Activated T-helper 1 cell treated with anti-CD3 and anti-CD28 coated beads, Interleukin-12 subunit alpha, Interleukin-12 subunit beta, Interleukin-2, Interleukin-4 antibody, amounts not matched to agents 30 ng/mL and 10 ng/mL and 1 ng/mL, durations not matched to agents 14 hours and 24 hours and 36 hours (primary cell): ENCODE data around the gene C13orf42. TPM values are rescaled to one million over a fixed set of nuclear protein-coding genes. Genes with fewer than 3 reads are reported as not detected.

Experiments
- DNase-seq: peaks from one replicate; pipeline ENCODE4 v3.0.0; 2021; ENCODE audit warnings: low spot score
- H3K27ac Mint-ChIP-seq: one replicate; pipeline ENCODE4 v1.8.0; 2021; ENCODE audit warnings: mild to moderate bottlenecking, mixed read lengths
- H3K27me3 Mint-ChIP-seq: one replicate; pipeline ENCODE4 v1.8.0; 2022; ENCODE audit warnings: mild to moderate bottlenecking, moderate library complexity, mixed read lengths; ENCODE audit not compliant: insufficient read depth
- H3K36me3 Mint-ChIP-seq: one replicate; pipeline ENCODE4 v1.8.0; 2021; ENCODE audit warnings: low read depth, mixed read lengths
- H3K4me1 Mint-ChIP-seq: one replicate; pipeline ENCODE4 v1.8.0; 2021; ENCODE audit warnings: low read depth, mixed read lengths
- H3K4me3 Mint-ChIP-seq: one replicate; pipeline ENCODE4 v1.8.0; 2021; ENCODE audit warnings: mild to moderate bottlenecking, moderate library complexity, mixed read lengths
- H3K9me3 Mint-ChIP-seq: one replicate; pipeline ENCODE4 v1.8.0; 2021; ENCODE audit warnings: mixed read lengths
- intact Hi-C: fragments of 100-400 bp; cut with micrococcal nuclease; formaldehyde crosslinking; loops from one replicate; pipeline ENCODE4 v1.15.1; 2024
- total RNA-seq: library from RNA; stranded (reverse); gene quantifications from 2 replicates; pipeline ENCODE4 v1.2.3, GENCODE V29; 2022

C13orf42 gene
- total RNA-seq, 1 donor from 2014 or later: not detected

GRCh38 chr13:51068501-51068900 lies 42.6 kb downstream of the C13orf42 start:
- intact Hi-C loops: loop anchor here (10.0 kb wide), 1 partner anchor 1414 kb away; no protein-coding TSS in a partner anchor
- H3K4me1 Mint-ChIP-seq: peaks cover 14% of the 10 kb centered on the region
- DNase-seq: no peak
- H3K27me3 Mint-ChIP-seq: peaks cover 10% of the 10 kb centered on the region
- no peaks in the 10 kb centered on the region for H3K9me3 Mint-ChIP-seq
- H3K4me3 Mint-ChIP-seq: no peak overlapping the region
- H3K27ac Mint-ChIP-seq: no peak overlapping the region
- H3K36me3 Mint-ChIP-seq: no peaks in the 10 kb centered on the region

GRCh38 chr13:51067706-51068105 lies 43.4 kb downstream of the C13orf42 start:
- no peak for DNase-seq
- H3K27me3 Mint-ChIP-seq: peaks cover 15% of the 10 kb centered on the region
- no peaks in the 10 kb centered on the region for H3K36me3 Mint-ChIP-seq
- intact Hi-C loops: loop anchor here (10.0 kb wide), 1 partner anchor 1413 kb away; no protein-coding TSS in a partner anchor
- no peaks in the 10 kb centered on the region for H3K9me3 Mint-ChIP-seq
- no peak overlapping the region for H3K4me3 Mint-ChIP-seq
- H3K4me1 Mint-ChIP-seq: peaks cover 14% of the 10 kb centered on the region
- H3K27ac Mint-ChIP-seq: no peak overlapping the region

DNA sequence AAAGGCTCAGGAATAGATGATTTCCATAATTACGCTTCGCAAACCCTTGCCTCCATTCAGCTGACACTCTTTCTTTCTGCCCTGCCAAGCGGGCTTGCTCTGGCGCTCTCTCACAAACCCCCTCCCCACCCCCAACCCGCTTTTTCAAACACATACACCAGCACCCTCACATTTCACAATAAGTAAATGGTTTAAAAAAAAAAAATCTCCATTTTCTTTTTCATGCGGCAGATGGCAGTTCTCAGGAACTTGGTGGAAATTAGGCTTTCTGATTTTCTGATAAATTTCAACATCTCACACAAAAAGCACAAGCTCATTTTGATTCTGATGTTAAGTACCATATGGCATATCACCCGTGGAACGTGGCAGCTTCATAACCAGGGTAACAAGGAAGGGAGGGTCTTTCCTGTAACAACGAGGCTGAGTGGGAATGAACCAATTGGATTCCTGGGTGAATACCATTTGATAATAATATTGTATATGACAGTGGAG lies 43.8 kb downstream of the C13orf42 start:
- H3K27ac Mint-ChIP-seq: no peak overlapping the region
- H3K27me3 Mint-ChIP-seq: peaks cover 15% of the 10 kb centered on the region
- peaks cover 14% of the 10 kb centered on the region for H3K4me1 Mint-ChIP-seq
- H3K4me3 Mint-ChIP-seq: no peak overlapping the region
- H3K36me3 Mint-ChIP-seq: no peaks in the 10 kb centered on the region
- no peak for DNase-seq
- H3K9me3 Mint-ChIP-seq: no peaks in the 10 kb centered on the region
- intact Hi-C loops: loop anchor here (10.0 kb wide), 1 partner anchor 1412 kb away; no protein-coding TSS in a partner anchor

- peaks cover 15% of the 10 kb centered on the region for H3K27me3 Mint-ChIP-seq
- DNase-seq: no peak
- H3K4me1 Mint-ChIP-seq: peaks cover 14% of the 10 kb centered on the region
- no peaks in the 10 kb centered on the region for H3K36me3 Mint-ChIP-seq
- no peak overlapping the region for H3K4me3 Mint-ChIP-seq
- no peaks in the 10 kb centered on the region for H3K9me3 Mint-ChIP-seq
- no peak overlapping the region for H3K27ac Mint-ChIP-seq
- intact Hi-C loops: loop anchor here (10.0 kb wide), 1 partner anchor 1411 kb away; no protein-coding TSS in a partner anchor
Measured at GRCh38 chr13:51066091-51066831, 44.8 kb downstream of the C13orf42 start.

DNA sequence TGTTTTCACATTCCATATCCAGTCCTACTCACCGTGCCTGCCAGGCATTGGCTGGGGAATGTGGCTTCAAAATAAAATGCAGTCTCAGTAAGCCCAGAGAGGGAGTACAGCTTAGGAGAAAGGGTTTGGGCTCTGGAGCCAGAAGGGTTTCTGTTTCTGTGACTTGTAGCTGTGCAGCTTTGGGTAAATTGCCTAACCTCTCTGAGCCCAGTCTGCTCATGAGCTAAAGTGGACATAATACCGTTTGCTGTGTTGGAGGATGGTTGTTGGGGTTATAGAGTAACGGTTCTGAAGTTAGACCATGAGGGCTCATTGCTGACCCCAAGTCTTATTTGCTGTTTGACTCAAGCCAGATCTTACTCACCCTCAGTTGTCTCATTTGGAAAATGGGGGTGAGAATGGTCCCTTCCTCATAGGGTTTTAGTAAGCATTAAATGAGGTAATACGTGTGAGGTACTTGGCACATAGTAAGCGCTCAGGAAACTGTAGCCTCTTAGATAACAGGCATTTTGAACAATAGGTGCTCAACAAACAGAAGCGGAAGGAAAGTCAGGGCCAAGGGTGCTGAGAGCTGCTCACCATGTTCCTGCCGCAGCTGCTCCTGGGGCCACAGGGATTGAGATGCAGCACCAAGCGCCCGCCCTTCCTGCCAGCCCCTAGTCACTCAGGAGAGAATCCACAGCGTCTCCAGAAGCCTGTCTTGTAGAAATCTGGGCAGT lies 45.5 kb downstream of the C13orf42 start:
- Mint-ChIP-seq H3K4me3 (no peak overlapping the region), H3K4me1 (peaks cover 14% of the 10 kb centered on the region), H3K9me3 (no peaks in the 10 kb centered on the region), H3K27ac (no peak overlapping the region), H3K27me3 (peaks cover 15% of the 10 kb centered on the region), H3K36me3 (no peaks in the 10 kb centered on the region)
- intact Hi-C loops: loop anchor here (10.0 kb wide), 1 partner anchor 1411 kb away; no protein-coding TSS in a partner anchor
- DNase-seq: no peak

- Mint-ChIP-seq H3K4me3 (no peak overlapping the region), H3K27me3 (peaks cover 15% of the 10 kb centered on the region), H3K27ac (no peak overlapping the region), H3K4me1 (peaks cover 6% of the 10 kb centered on the region), H3K36me3 (no peaks in the 10 kb centered on the region), H3K9me3 (no peaks in the 10 kb centered on the region)
- DNase-seq: no peak
- intact Hi-C loops: loop anchor here (10.0 kb wide), 1 partner anchor 1410 kb away; no protein-coding TSS in a partner anchor
Measured at GRCh38 chr13:51064753-51065152, 46.3 kb downstream of the C13orf42 start.

GRCh38 chr13:51063909-51064308 lies 47.2 kb downstream of the C13orf42 start:
- no peaks in the 10 kb centered on the region for H3K9me3 Mint-ChIP-seq
- peaks cover 6% of the 10 kb centered on the region for H3K4me1 Mint-ChIP-seq
- H3K4me3 Mint-ChIP-seq: no peak overlapping the region
- intact Hi-C loops: loop anchor here (10.0 kb wide), 1 partner anchor 1409 kb away; no protein-coding TSS in a partner anchor
- H3K27me3 Mint-ChIP-seq: peaks cover 19% of the 10 kb centered on the region
- H3K27ac Mint-ChIP-seq: no peak overlapping the region
- no peaks in the 10 kb centered on the region for H3K36me3 Mint-ChIP-seq
- DNase-seq: no peak

DNA sequence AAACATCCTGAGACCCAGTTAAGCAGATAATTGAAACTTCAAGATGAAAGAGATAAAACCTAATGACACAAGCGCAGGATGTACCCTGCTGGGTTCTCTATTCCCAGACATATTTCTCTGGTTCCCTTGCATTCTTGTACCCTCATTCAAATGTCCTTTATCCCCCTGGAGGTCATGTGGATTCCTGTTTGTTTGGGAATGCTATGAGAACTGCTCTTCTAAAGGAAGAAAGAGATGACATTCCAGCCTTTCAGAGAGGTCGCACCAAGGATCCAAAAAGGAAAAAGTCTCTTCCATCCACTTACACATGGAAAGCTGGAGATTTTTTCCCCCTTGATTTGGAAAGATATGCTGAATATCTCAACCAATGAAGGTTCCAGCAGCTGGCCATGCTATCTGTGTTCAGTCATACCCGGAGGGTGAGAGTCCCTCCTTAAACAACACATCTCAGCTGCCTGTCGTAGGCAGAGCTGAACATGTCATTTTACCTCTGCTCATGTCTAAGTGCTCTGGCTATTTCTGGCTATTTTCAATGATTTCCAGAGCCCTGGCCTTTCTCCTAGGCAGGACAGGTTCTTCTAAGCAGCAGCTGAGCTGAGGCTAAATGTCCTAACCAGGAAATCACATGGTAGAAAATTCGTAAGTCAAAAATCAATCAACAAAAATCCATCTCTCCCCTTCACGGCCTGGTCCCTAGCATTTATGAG lies 52.5 kb downstream of the C13orf42 start:
- Mint-ChIP-seq H3K4me3 (no peak overlapping the region), H3K9me3 (no peaks in the 10 kb centered on the region), H3K4me1 (no peaks in the 10 kb centered on the region), H3K27ac (no peak overlapping the region), H3K27me3 (peaks cover 16% of the 10 kb centered on the region), H3K36me3 (no peaks in the 10 kb centered on the region)
- no peak for DNase-seq
- intact Hi-C loops: no loop called here

GRCh38 chr13:51057906-51058305 lies 53.2 kb downstream of the C13orf42 start:
- H3K9me3 Mint-ChIP-seq: no peaks in the 10 kb centered on the region
- H3K36me3 Mint-ChIP-seq: no peaks in the 10 kb centered on the region
- no peak overlapping the region for H3K27ac Mint-ChIP-seq
- peaks cover 12% of the 10 kb centered on the region for H3K27me3 Mint-ChIP-seq
- intact Hi-C loops: no loop called here
- DNase-seq: no peak
- H3K4me1 Mint-ChIP-seq: no peaks in the 10 kb centered on the region
- H3K4me3 Mint-ChIP-seq: no peak overlapping the region

- intact Hi-C loops: no loop called here
- H3K9me3 Mint-ChIP-seq: no peaks in the 10 kb centered on the region
- no peak overlapping the region for H3K27ac Mint-ChIP-seq
- DNase-seq: no peak
- peaks cover 15% of the 10 kb centered on the region for H3K27me3 Mint-ChIP-seq
- no peaks in the 10 kb centered on the region for H3K4me1 Mint-ChIP-seq
- H3K36me3 Mint-ChIP-seq: no peaks in the 10 kb centered on the region
- H3K4me3 Mint-ChIP-seq: no peak overlapping the region
Measured at GRCh38 chr13:51057001-51057400, 54.1 kb downstream of the C13orf42 start.

- intact Hi-C loops: no loop called here
- no peak overlapping the region for H3K27ac Mint-ChIP-seq
- H3K36me3 Mint-ChIP-seq: no peaks in the 10 kb centered on the region
- H3K27me3 Mint-ChIP-seq: peaks cover 19% of the 10 kb centered on the region
- DNase-seq: no peak
- no peaks in the 10 kb centered on the region for H3K9me3 Mint-ChIP-seq
- H3K4me3 Mint-ChIP-seq: no peak overlapping the region
- no peaks in the 10 kb centered on the region for H3K4me1 Mint-ChIP-seq
Measured at GRCh38 chr13:51052581-51052980, 58.5 kb downstream of the C13orf42 start.

DNA sequence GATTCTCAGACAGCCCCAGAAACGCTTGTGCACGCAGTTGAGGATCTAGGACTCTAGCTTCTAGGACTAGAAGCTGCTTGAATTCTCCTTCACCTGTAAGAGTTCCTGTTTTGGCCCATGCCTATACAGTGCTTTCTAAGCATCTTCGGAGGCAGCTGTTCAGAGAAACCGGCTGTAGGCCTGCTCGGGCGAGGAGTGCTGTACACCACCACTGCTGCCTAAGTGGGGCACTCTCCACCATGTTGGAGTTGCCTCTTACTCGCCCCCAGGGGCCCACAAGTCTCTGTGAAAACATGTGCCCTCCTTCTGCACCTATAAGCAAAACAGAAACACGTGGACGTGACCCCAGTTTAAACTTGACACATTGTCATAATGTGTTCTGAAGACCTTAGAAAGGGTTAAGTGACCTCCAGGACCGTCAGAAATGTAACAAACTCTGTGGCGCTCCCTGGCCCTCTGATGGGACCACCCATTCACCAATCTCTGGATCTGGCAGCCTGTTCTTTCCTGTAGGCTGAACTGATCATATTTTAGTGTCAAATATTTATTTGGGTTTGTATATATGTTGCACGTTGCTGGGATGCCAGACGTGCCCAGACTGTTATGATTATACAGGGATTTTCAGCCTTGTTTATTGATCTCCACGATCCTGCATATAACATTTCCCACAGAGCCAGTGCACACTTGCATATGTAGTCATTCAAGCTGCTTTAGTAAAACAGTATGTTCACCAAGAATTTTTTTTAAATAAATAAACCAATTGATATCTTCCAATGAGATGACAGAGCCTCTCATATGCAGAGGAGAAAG lies 60.8 kb downstream of the C13orf42 start:
- Mint-ChIP-seq H3K9me3 (no peaks in the 10 kb centered on the region), H3K4me3 (no peak overlapping the region), H3K4me1 (no peaks in the 10 kb centered on the region), H3K27ac (no peak overlapping the region), H3K36me3 (no peaks in the 10 kb centered on the region), H3K27me3 (peaks cover 16% of the 10 kb centered on the region)
- intact Hi-C loops: no loop called here
- DNase-seq: no peak
